RWPE2 (cell line): ENCODE results near the gene CHRM1.

Experiments
- ATAC-seq: fragments of 200-7000 bp; cut with Tn5 transposase; 3 replicates; pipeline ENCODE4 v1.9.1; 2021; ENCODE audit warnings: low read depth
- DNase-seq: peaks from one replicate; pipeline ENCODE4 v3.0.0-alpha.2; 2020; ENCODE audit warnings: low spot score
- H3K27ac ChIP-seq: fragments of 450-650 bp; 2 replicates; pipeline ENCODE4 v1.5.1; 2017; ENCODE audit warnings: mild to moderate bottlenecking; ENCODE audit not compliant: poor library complexity, severe bottlenecking
- H3K27me3 ChIP-seq: fragments of 250-450 bp; sonication (Bioruptor Pico); 2 replicates; pipeline ENCODE4 v1.5.1; 2021; ENCODE audit warnings: mild to moderate bottlenecking, moderate library complexity; ENCODE audit not compliant: insufficient read depth, poor library complexity, severe bottlenecking
- H3K36me3 ChIP-seq: fragments of 250-450 bp; sonication (Bioruptor Pico); 2 replicates; pipeline ENCODE4 v1.5.1; 2020; ENCODE audit warnings: low read depth, mild to moderate bottlenecking, moderate library complexity
- H3K4me1 ChIP-seq: fragments of 250-450 bp; sonication (Bioruptor Pico); 2 replicates; pipeline ENCODE4 v1.5.1; 2021; ENCODE audit warnings: mild to moderate bottlenecking, moderate library complexity; ENCODE audit not compliant: insufficient read depth, poor library complexity, severe bottlenecking
- H3K4me3 ChIP-seq: fragments of 250-450 bp; sonication (Bioruptor Pico); 2 replicates; pipeline ENCODE4 v1.5.1; 2021; ENCODE audit warnings: mild to moderate bottlenecking, moderate library complexity; ENCODE audit not compliant: severe bottlenecking
- H3K9me3 ChIP-seq: fragments of 250-450 bp; sonication (Bioruptor Pico); 2 replicates; pipeline ENCODE4 v1.5.1; 2021; ENCODE audit warnings: mild to moderate bottlenecking, moderate library complexity; ENCODE audit not compliant: severe bottlenecking
- CTCF ChIP-seq: fragments of 450-650 bp; IDR thresholded peaks from one replicate; pipeline ENCODE4 v1.5.1; 2017; ENCODE audit warnings: mild to moderate bottlenecking, moderate library complexity; ENCODE audit not compliant: poor library complexity, severe bottlenecking

Gene CHRM1

GRCh38 chr11:62926680-62927455, 5.7 kb upstream of the CHRM1 start:
- Histone ChIP-seq H3K4me3 (no peak overlapping the region), H3K36me3 (no peaks in the 10 kb centered on the region), H3K4me1 (no peaks in the 10 kb centered on the region), H3K9me3 (no peaks in the 10 kb centered on the region), H3K27ac (no peak overlapping the region), H3K27me3 (peaks cover 59% of the 10 kb centered on the region)
- ATAC-seq (no peak), DNase-seq (no peak)
- no peak for TF ChIP-seq CTCF

DNA sequence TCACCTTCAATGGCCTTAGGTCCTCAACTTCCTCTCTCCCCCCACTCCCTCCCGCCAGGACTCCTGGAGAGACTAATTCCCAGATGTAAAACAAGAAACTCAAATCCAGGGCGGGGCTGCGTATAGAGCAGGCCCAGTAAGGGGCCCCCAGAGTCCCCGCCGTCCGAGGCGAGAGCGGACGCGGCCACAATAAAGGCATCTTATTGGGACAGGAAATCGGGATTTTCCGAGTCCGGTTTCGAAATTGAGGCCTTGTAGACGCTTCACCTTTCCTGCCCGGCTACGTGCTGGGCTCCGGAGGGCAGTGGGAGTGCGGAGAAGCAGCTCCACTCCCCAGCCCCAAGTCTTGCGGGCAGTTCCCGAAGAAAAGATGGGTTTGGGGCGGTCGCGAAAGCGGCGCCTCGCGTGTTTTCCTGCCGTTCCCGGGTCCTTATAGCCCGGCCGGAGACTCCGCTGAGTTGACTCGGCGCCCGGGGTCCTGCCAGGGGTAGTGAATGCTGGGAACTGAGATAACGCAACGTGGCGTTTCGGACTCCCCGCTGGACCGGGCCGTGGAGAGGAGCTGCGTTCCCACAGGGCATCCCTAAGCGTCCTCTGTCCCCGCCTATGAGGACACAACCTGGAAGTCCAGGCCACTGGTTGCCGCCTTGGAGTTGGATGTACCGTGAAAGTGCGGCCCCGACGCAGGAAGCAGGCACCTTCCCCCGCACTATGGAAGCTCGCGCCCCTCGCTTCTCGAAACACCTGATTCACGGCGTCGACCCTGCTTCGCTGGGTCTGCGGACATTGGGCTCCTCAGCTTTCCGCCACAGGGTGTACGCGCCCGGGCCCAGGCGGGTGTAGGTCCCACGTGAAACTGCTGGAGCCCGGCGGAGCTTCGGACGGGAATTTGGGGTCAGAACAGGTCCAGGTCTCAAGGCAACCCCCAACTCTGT, 4.8 kb upstream of the CHRM1 start:
- no peak for TF ChIP-seq CTCF
- no peak for DNase-seq
- Histone ChIP-seq H3K4me3 (no peak overlapping the region), H3K27ac (no peak overlapping the region), H3K9me3 (no peaks in the 10 kb centered on the region), H3K36me3 (no peaks in the 10 kb centered on the region), H3K27me3 (peaks cover 66% of the 10 kb centered on the region), H3K4me1 (no peaks in the 10 kb centered on the region)
- no peak for ATAC-seq

GRCh38 chr11:62925308-62925707, 4.1 kb upstream of the CHRM1 start:
- peaks cover 69% of the 10 kb centered on the region for H3K27me3 ChIP-seq
- H3K27ac ChIP-seq = no peak overlapping the region
- no peaks in the 10 kb centered on the region for H3K36me3 ChIP-seq
- no peaks in the 10 kb centered on the region for H3K4me1 ChIP-seq
- no peak overlapping the region for H3K4me3 ChIP-seq
- ATAC-seq = no peak
- H3K9me3 ChIP-seq = no peaks in the 10 kb centered on the region
- no peak for TF ChIP-seq CTCF
- DNase-seq = no peak

GRCh38 chr11:62923601-62924411, 2.6 kb upstream of the CHRM1 start:
- H3K27me3 ChIP-seq = peaks cover 75% of the 10 kb centered on the region
- no peaks in the 10 kb centered on the region for H3K9me3 ChIP-seq
- no peak overlapping the region for H3K4me3 ChIP-seq
- no peaks in the 10 kb centered on the region for H3K36me3 ChIP-seq
- no peaks in the 10 kb centered on the region for H3K4me1 ChIP-seq
- TF ChIP-seq CTCF = no peak
- DNase-seq (no peak), ATAC-seq (no peak)
- no peak overlapping the region for H3K27ac ChIP-seq
